ENCODE data around the gene IFITM2. TPM values are rescaled to one million over a fixed set of nuclear protein-coding genes. Genes with fewer than 3 reads are reported as not detected.
"Not testable (repeated sequence)": the region's sequence is repeated elsewhere in the genome, so short reads cannot be mapped to it uniquely, and the experiment has no call there.

The IFITM2 gene
- total RNA-seq, 1 experiment from 2014 or later = 18.5 TPM

- peaks cover 10% of the 10 kb centered on the region for H3K4me1 ChIP-seq (ENCODE audit: low read length)
- H3K79me2 ChIP-seq (ENCODE audit: low read length) = no peaks in the 10 kb centered on the region
- H3K4me2 ChIP-seq (ENCODE audit: low read depth, low read length, poor library complexity, severe bottlenecking) = no peak overlapping the region
- H3K36me3 ChIP-seq (ENCODE audit: insufficient read depth, low read length) = no peaks in the 10 kb centered on the region
- DNase-seq = no peak
- H3K27ac ChIP-seq (ENCODE audit: low read length) = no peak overlapping the region
- H3K9me3 ChIP-seq (ENCODE audit: low read length) = no peaks in the 10 kb centered on the region
- H3K27me3 ChIP-seq (ENCODE audit: low read length) = no peaks in the 10 kb centered on the region
- H3K9ac ChIP-seq (ENCODE audit: low read length) = no peak overlapping the region
- H3K4me3 ChIP-seq (ENCODE audit: low read length) = no peak overlapping the region
- H2AFZ ChIP-seq (ENCODE audit: low read length) = no peak overlapping the region
- no peaks in the 10 kb centered on the region for H4K20me1 ChIP-seq (ENCODE audit: insufficient read depth, low read depth, low read length)
- no peaks in the 10 kb centered on the region for H3K9me2 ChIP-seq (replicated peaks; ENCODE audit: insufficient read depth, low read length)
These were observed 22.4 kb upstream of the IFITM2 start for GRCh38 chr11:285021-285893.

- Histone ChIP-seq H3K27ac (ENCODE audit: low read length) (no peak overlapping the region), H3K9ac (ENCODE audit: low read length) (no peak overlapping the region), H3K9me2 (replicated peaks; ENCODE audit: insufficient read depth, low read length) (no peaks in the 10 kb centered on the region), H2AFZ (ENCODE audit: low read length) (no peak overlapping the region), H3K36me3 (ENCODE audit: insufficient read depth, low read length) (no peaks in the 10 kb centered on the region), H3K4me2 (ENCODE audit: low read depth, low read length, poor library complexity, severe bottlenecking) (no peak overlapping the region), H3K79me2 (ENCODE audit: low read length) (no peaks in the 10 kb centered on the region), H3K27me3 (ENCODE audit: low read length) (no peaks in the 10 kb centered on the region), H3K4me3 (ENCODE audit: low read length) (no peak overlapping the region), H4K20me1 (ENCODE audit: insufficient read depth, low read depth, low read length) (no peaks in the 10 kb centered on the region), H3K4me1 (ENCODE audit: low read length) (peaks cover 10% of the 10 kb centered on the region), H3K9me3 (ENCODE audit: low read length) (no peaks in the 10 kb centered on the region)
- DNase-seq = no peak
These were observed 21.8 kb upstream of the IFITM2 start for GRCh38 chr11:285894-286220.

GRCh38 chr11:286977-287820, 20.4 kb upstream of the IFITM2 start:
- H2AFZ ChIP-seq (ENCODE audit: low read length); DNase-seq; H3K79me2 ChIP-seq (ENCODE audit: low read length); H3K4me3 ChIP-seq (ENCODE audit: low read length); H4K20me1 ChIP-seq (ENCODE audit: insufficient read depth, low read depth, low read length); H3K4me2 ChIP-seq (ENCODE audit: low read depth, low read length, poor library complexity, severe bottlenecking); H3K9ac ChIP-seq (ENCODE audit: low read length); H3K36me3 ChIP-seq (ENCODE audit: insufficient read depth, low read length); H3K9me3 ChIP-seq (ENCODE audit: low read length); H3K9me2 ChIP-seq (replicated peaks; ENCODE audit: insufficient read depth, low read length); H3K27ac ChIP-seq (ENCODE audit: low read length); H3K27me3 ChIP-seq (ENCODE audit: low read length): not testable (repeated sequence)
- peaks cover 10% of the 10 kb centered on the region for H3K4me1 ChIP-seq (ENCODE audit: low read length)

GRCh38 chr11:287821-288477, 19.7 kb upstream of the IFITM2 start:
- H3K4me3 ChIP-seq (ENCODE audit: low read length) = peak overlapping the region; percentile 51; the same call in 1 of the 2 replicates
- H3K79me2 ChIP-seq (ENCODE audit: low read length) = no peaks in the 10 kb centered on the region
- no peaks in the 10 kb centered on the region for H3K9me3 ChIP-seq (ENCODE audit: low read length)
- no peaks in the 10 kb centered on the region for H3K27me3 ChIP-seq (ENCODE audit: low read length)
- no peaks in the 10 kb centered on the region for H3K36me3 ChIP-seq (ENCODE audit: insufficient read depth, low read length)
- H3K4me1 ChIP-seq (ENCODE audit: low read length) = peaks cover 10% of the 10 kb centered on the region
- peak overlapping the region; percentile 66 for H3K4me2 ChIP-seq (ENCODE audit: low read depth, low read length, poor library complexity, severe bottlenecking)
- H2AFZ ChIP-seq (ENCODE audit: low read length) = no peak overlapping the region
- H3K27ac ChIP-seq (ENCODE audit: low read length) = no peak overlapping the region
- no peak for DNase-seq
- H4K20me1 ChIP-seq (ENCODE audit: insufficient read depth, low read depth, low read length) = no peaks in the 10 kb centered on the region
- peak overlapping the region; percentile 39; the same call in 1 of the 2 replicates for H3K9ac ChIP-seq (ENCODE audit: low read length)
- H3K9me2 ChIP-seq (replicated peaks; ENCODE audit: insufficient read depth, low read length) = no peaks in the 10 kb centered on the region

- Histone ChIP-seq H3K79me2 (ENCODE audit: low read length) (no peaks in the 10 kb centered on the region), H3K9ac (ENCODE audit: low read length) (peak within 1 kb of the TSS; percentile 48), H3K9me2 (replicated peaks; ENCODE audit: insufficient read depth, low read length) (no peaks in the 10 kb centered on the region), H3K27ac (ENCODE audit: low read length) (no peak within 1 kb of the TSS), H4K20me1 (ENCODE audit: insufficient read depth, low read depth, low read length) (no peaks in the 10 kb centered on the region), H3K36me3 (ENCODE audit: insufficient read depth, low read length) (no peaks in the 10 kb centered on the region), H3K4me1 (ENCODE audit: low read length) (peaks cover 10% of the 10 kb centered on the region), H3K4me2 (ENCODE audit: low read depth, low read length, poor library complexity, severe bottlenecking) (peak within 1 kb of the TSS; percentile 66), H2AFZ (ENCODE audit: low read length) (peak within 1 kb of the TSS; percentile 21; the same call in 1 of the 2 replicates), H3K4me3 (ENCODE audit: low read length) (peak within 1 kb of the TSS; percentile 51; the same call in 1 of the 2 replicates), H3K9me3 (ENCODE audit: low read length) (no peaks in the 10 kb centered on the region), H3K27me3 (ENCODE audit: low read length) (no peaks in the 10 kb centered on the region)
- peak; percentile 67 for DNase-seq
These were observed 18.9 kb upstream of the IFITM2 start, which contains the start of gene PGGHG for GRCh38 chr11:288478-289397. PGGHG (plus strand) TSS chr11:289126; CDS start chr11:289817, 691 bp downstream.

GRCh38 chr11:289398-289711, 18.3 kb upstream of the IFITM2 start:
- H3K9me3 ChIP-seq (ENCODE audit: low read length) = no peaks in the 10 kb centered on the region
- peak overlapping the region; percentile 54 for H3K4me2 ChIP-seq (ENCODE audit: low read depth, low read length, poor library complexity, severe bottlenecking)
- H4K20me1 ChIP-seq (ENCODE audit: insufficient read depth, low read depth, low read length) = no peaks in the 10 kb centered on the region
- H2AFZ ChIP-seq (ENCODE audit: low read length) = no peak overlapping the region
- no peaks in the 10 kb centered on the region for H3K9me2 ChIP-seq (replicated peaks; ENCODE audit: insufficient read depth, low read length)
- H3K27ac ChIP-seq (ENCODE audit: low read length) = no peak overlapping the region
- DNase-seq = no peak
- H3K4me3 ChIP-seq (ENCODE audit: low read length) = peak overlapping the region; percentile 51; the same call in 1 of the 2 replicates
- H3K9ac ChIP-seq (ENCODE audit: low read length) = peak overlapping the region; percentile 48
- H3K4me1 ChIP-seq (ENCODE audit: low read length) = peaks cover 10% of the 10 kb centered on the region
- no peaks in the 10 kb centered on the region for H3K36me3 ChIP-seq (ENCODE audit: insufficient read depth, low read length)
- H3K27me3 ChIP-seq (ENCODE audit: low read length) = no peaks in the 10 kb centered on the region
- no peaks in the 10 kb centered on the region for H3K79me2 ChIP-seq (ENCODE audit: low read length)

- H3K36me3 ChIP-seq (ENCODE audit: insufficient read depth, low read length) = no peaks in the 10 kb centered on the region
- peaks cover 10% of the 10 kb centered on the region for H3K4me1 ChIP-seq (ENCODE audit: low read length)
- no peak overlapping the region for H3K27ac ChIP-seq (ENCODE audit: low read length)
- no peaks in the 10 kb centered on the region for H4K20me1 ChIP-seq (ENCODE audit: insufficient read depth, low read depth, low read length)
- peak overlapping the region; percentile 54 for H3K4me2 ChIP-seq (ENCODE audit: low read depth, low read length, poor library complexity, severe bottlenecking)
- H3K4me3 ChIP-seq (ENCODE audit: low read length) = peak overlapping the region; percentile 51; the same call in 1 of the 2 replicates
- H3K27me3 ChIP-seq (ENCODE audit: low read length) = no peaks in the 10 kb centered on the region
- peak overlapping the region; percentile 48 for H3K9ac ChIP-seq (ENCODE audit: low read length)
- no peaks in the 10 kb centered on the region for H3K9me3 ChIP-seq (ENCODE audit: low read length)
- H2AFZ ChIP-seq (ENCODE audit: low read length) = no peak overlapping the region
- H3K9me2 ChIP-seq (replicated peaks; ENCODE audit: insufficient read depth, low read length) = no peaks in the 10 kb centered on the region
- H3K79me2 ChIP-seq (ENCODE audit: low read length) = no peaks in the 10 kb centered on the region
- no peak for DNase-seq
These were observed 17.6 kb upstream of the IFITM2 start for GRCh38 chr11:289712-290620.
